ENCODE data around the gene NLRP2B.

The NLRP2B gene

GRCh38 chrX:57669961-57670360, 10.1 kb downstream of the NLRP2B start:
- TF ChIP-seq SUZ12 (IDR thresholded peaks at IDR 0.05; ENCODE audit: extremely low read depth, insufficient read depth, insufficient read length): no peak
- TF ChIP-seq ZNF274 (IDR thresholded peaks at IDR 0.05; ENCODE audit: low read depth, low read length): no peak
- TF ChIP-seq YY1 (IDR thresholded peaks at IDR 0.05; ENCODE audit: insufficient read depth, insufficient read length): no peak
- Histone ChIP-seq H3K36me3 (ENCODE audit: insufficient read depth, insufficient read length, low read length) (no peaks in the 10 kb centered on the region), H3K9ac (ENCODE audit: insufficient read length, low read depth) (no peak overlapping the region), H3K9me3 (ENCODE audit: insufficient read depth, low read length) (no peaks in the 10 kb centered on the region), H3K27me3 (ENCODE audit: insufficient read depth, insufficient read length) (no peaks in the 10 kb centered on the region), H3K4me1 (ENCODE audit: insufficient read depth, insufficient read length) (no peaks in the 10 kb centered on the region), H3K4me3 (ENCODE audit: insufficient read length, low read depth) (no peak overlapping the region)
- no peak for DNase-seq (ENCODE audit: low read depth, low spot score)

DNA sequence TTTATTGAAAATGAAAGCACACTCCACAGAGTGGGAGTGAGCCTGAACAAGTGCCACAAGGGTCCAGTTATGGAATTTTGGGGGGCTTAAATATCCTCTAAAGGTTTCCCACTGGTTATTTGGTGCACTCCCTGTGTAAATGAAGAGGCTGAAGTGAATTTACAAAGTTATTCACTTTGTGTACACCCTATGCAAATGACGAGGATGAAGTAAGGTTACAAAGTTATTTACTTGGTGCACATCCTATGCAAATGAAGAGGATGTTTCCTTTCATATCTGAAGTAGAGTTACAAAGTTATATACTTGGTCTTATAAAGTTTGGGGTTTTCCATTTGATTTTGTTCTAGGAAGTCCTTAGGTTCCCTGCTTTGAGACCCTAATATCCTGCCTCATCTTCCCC, 13.1 kb downstream of the NLRP2B start:
- Histone ChIP-seq H3K27me3 (ENCODE audit: insufficient read depth, insufficient read length) (no peaks in the 10 kb centered on the region), H3K4me1 (ENCODE audit: insufficient read depth, insufficient read length) (no peaks in the 10 kb centered on the region), H3K4me3 (ENCODE audit: insufficient read length, low read depth) (no peak overlapping the region), H3K9me3 (ENCODE audit: insufficient read depth, low read length) (no peaks in the 10 kb centered on the region), H3K36me3 (ENCODE audit: insufficient read depth, insufficient read length, low read length) (no peaks in the 10 kb centered on the region), H3K9ac (ENCODE audit: insufficient read length, low read depth) (no peak overlapping the region)
- no peak for DNase-seq (ENCODE audit: low read depth, low spot score)
- TF ChIP-seq SUZ12 (IDR thresholded peaks at IDR 0.05; ENCODE audit: extremely low read depth, insufficient read depth, insufficient read length): no peak

DNA sequence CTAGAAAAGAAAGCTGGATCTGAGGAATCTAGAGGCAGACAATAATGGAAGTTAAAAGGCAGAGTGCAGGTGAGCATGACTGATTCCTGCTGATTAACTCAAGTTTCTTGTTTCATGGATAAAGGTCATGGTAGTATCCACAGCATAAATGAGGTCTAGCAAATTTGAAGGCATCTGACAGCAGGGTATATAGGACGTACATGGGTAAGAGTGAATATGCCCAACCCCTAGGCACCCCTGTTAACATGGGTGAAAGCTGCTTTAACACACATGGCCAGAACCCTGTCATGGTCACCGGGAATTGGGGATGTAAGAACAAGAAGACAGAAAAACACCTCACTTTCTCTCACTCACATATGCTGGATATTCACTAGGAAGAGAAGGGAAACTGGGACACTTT, 25.0 kb downstream of the NLRP2B start:
- no peaks in the 10 kb centered on the region for H3K36me3 ChIP-seq (ENCODE audit: insufficient read depth, insufficient read length, low read length)
- H3K9ac ChIP-seq (ENCODE audit: insufficient read length, low read depth): no peak overlapping the region
- no peaks in the 10 kb centered on the region for H3K4me1 ChIP-seq (ENCODE audit: insufficient read depth, insufficient read length)
- no peak for TF ChIP-seq YY1 (IDR thresholded peaks at IDR 0.05; ENCODE audit: insufficient read depth, insufficient read length)
- no peak for TF ChIP-seq SUZ12 (IDR thresholded peaks at IDR 0.05; ENCODE audit: extremely low read depth, insufficient read depth, insufficient read length)
- no peak for TF ChIP-seq ZNF274 (IDR thresholded peaks at IDR 0.05; ENCODE audit: low read depth, low read length)
- no peaks in the 10 kb centered on the region for H3K27me3 ChIP-seq (ENCODE audit: insufficient read depth, insufficient read length)
- H3K4me3 ChIP-seq (ENCODE audit: insufficient read length, low read depth): no peak overlapping the region
- DNase-seq (ENCODE audit: low read depth, low spot score): no peak
- peaks cover 22% of the 10 kb centered on the region for H3K9me3 ChIP-seq (ENCODE audit: insufficient read depth, low read length)

DNA sequence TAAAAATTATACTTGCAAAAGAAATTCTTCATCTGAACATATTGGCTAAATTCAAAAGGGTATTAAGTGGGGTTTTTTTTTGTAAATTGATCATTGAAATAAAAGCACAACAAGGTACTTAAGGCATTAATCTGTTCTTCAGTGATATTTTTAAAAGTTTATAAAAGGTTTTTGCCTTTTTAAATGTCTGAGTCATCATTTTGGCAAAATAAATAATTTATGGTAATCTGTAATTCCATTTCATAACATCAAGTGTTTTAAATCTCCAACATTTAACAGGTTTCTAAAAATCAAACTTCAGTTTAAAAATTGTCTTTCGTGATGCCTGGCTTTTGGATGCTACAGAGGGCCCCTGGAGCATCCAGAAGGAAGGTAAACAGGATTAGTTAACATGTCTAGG, 27.4 kb downstream of the NLRP2B start:
- TF ChIP-seq YY1 (IDR thresholded peaks at IDR 0.05; ENCODE audit: insufficient read depth, insufficient read length): no peak
- TF ChIP-seq SUZ12 (IDR thresholded peaks at IDR 0.05; ENCODE audit: extremely low read depth, insufficient read depth, insufficient read length): no peak
- no peak for TF ChIP-seq ZNF274 (IDR thresholded peaks at IDR 0.05; ENCODE audit: low read depth, low read length)
- no peaks in the 10 kb centered on the region for H3K36me3 ChIP-seq (ENCODE audit: insufficient read depth, insufficient read length, low read length)
- H3K4me1 ChIP-seq (ENCODE audit: insufficient read depth, insufficient read length): no peaks in the 10 kb centered on the region
- H3K9ac ChIP-seq (ENCODE audit: insufficient read length, low read depth): no peak overlapping the region
- no peak for DNase-seq (ENCODE audit: low read depth, low spot score)
- no peaks in the 10 kb centered on the region for H3K27me3 ChIP-seq (ENCODE audit: insufficient read depth, insufficient read length)
- H3K9me3 ChIP-seq (ENCODE audit: insufficient read depth, low read length): peaks cover 22% of the 10 kb centered on the region
- no peak overlapping the region for H3K4me3 ChIP-seq (ENCODE audit: insufficient read length, low read depth)

- no peak for TF ChIP-seq YY1 (IDR thresholded peaks at IDR 0.05; ENCODE audit: insufficient read depth, insufficient read length)
- no peak for TF ChIP-seq ZNF274 (IDR thresholded peaks at IDR 0.05; ENCODE audit: low read depth, low read length)
- no peak for TF ChIP-seq SUZ12 (IDR thresholded peaks at IDR 0.05; ENCODE audit: extremely low read depth, insufficient read depth, insufficient read length)
- Histone ChIP-seq H3K36me3 (ENCODE audit: insufficient read depth, insufficient read length, low read length) (no peaks in the 10 kb centered on the region), H3K9me3 (ENCODE audit: insufficient read depth, low read length) (peaks cover 19% of the 10 kb centered on the region), H3K9ac (ENCODE audit: insufficient read length, low read depth) (no peak overlapping the region), H3K4me3 (ENCODE audit: insufficient read length, low read depth) (no peak overlapping the region), H3K27me3 (ENCODE audit: insufficient read depth, insufficient read length) (no peaks in the 10 kb centered on the region), H3K4me1 (ENCODE audit: insufficient read depth, insufficient read length) (no peaks in the 10 kb centered on the region)
- peak; percentile 55 for DNase-seq (ENCODE audit: low read depth, low spot score)
Measured at GRCh38 chrX:57651169-57651919, 28.7 kb downstream of the NLRP2B start.

GRCh38 chrX:57647020-57647419, 33.0 kb downstream of the NLRP2B start:
- H3K36me3 ChIP-seq (ENCODE audit: insufficient read depth, insufficient read length, low read length): no peaks in the 10 kb centered on the region
- no peak overlapping the region for H3K4me3 ChIP-seq (ENCODE audit: insufficient read length, low read depth)
- no peaks in the 10 kb centered on the region for H3K4me1 ChIP-seq (ENCODE audit: insufficient read depth, insufficient read length)
- H3K9me3 ChIP-seq (ENCODE audit: insufficient read depth, low read length): no peaks in the 10 kb centered on the region; the same call in 1 of the 2 replicates
- no peak overlapping the region for H3K9ac ChIP-seq (ENCODE audit: insufficient read length, low read depth)
- peak; percentile 25 for DNase-seq (ENCODE audit: low read depth, low spot score)
- no peaks in the 10 kb centered on the region for H3K27me3 ChIP-seq (ENCODE audit: insufficient read depth, insufficient read length)
- no peak for TF ChIP-seq SUZ12 (IDR thresholded peaks at IDR 0.05; ENCODE audit: extremely low read depth, insufficient read depth, insufficient read length)
- TF ChIP-seq ZNF274 (IDR thresholded peaks at IDR 0.05; ENCODE audit: low read depth, low read length): no peak
- TF ChIP-seq YY1 (IDR thresholded peaks at IDR 0.05; ENCODE audit: insufficient read depth, insufficient read length): no peak

- Histone ChIP-seq H3K27me3 (ENCODE audit: insufficient read depth, insufficient read length) (no peaks in the 10 kb centered on the region), H3K4me3 (ENCODE audit: insufficient read length, low read depth) (no peak overlapping the region), H3K9ac (ENCODE audit: insufficient read length, low read depth) (no peak overlapping the region), H3K9me3 (ENCODE audit: insufficient read depth, low read length) (no peaks in the 10 kb centered on the region), H3K4me1 (ENCODE audit: insufficient read depth, insufficient read length) (no peaks in the 10 kb centered on the region), H3K36me3 (ENCODE audit: insufficient read depth, insufficient read length, low read length) (no peaks in the 10 kb centered on the region)
- DNase-seq (ENCODE audit: low read depth, low spot score): no peak
- TF ChIP-seq SUZ12 (IDR thresholded peaks at IDR 0.05; ENCODE audit: extremely low read depth, insufficient read depth, insufficient read length): no peak
- no peak for TF ChIP-seq YY1 (IDR thresholded peaks at IDR 0.05; ENCODE audit: insufficient read depth, insufficient read length)
- no peak for TF ChIP-seq ZNF274 (IDR thresholded peaks at IDR 0.05; ENCODE audit: low read depth, low read length)
Measured at GRCh38 chrX:57643698-57644097, 36.4 kb downstream of the NLRP2B start.

Data from NT2/D1 (cell line).